Fibroblast of lung (primary cell): ENCODE data around the gene GMPR2.

Experiments used
- EZH2 ChIP-seq: IDR thresholded peaks from 2 replicates; pipeline ENCODE4 v1.5.1; 2012; ENCODE audit warnings: low read length, control low read depth, mild to moderate bottlenecking; ENCODE audit errors: missing control alignments
- TF ChIP-seq, protein P1 (sequence below), 2 donors: IDR thresholded peaks in 1 of 2; conservative IDR thresholded peaks in 1 of 2; 1 replicate in 1 of 2; 2 replicates in 1 of 2; pipeline ENCODE4 v1.5.1; 2011 to 2012; ENCODE audit warnings: low read length in 2 of 2, control low read depth in 1 of 2, inconsistent platforms in 1 of 2, low read depth in 1 of 2, mild to moderate bottlenecking in 1 of 2

DNA sequence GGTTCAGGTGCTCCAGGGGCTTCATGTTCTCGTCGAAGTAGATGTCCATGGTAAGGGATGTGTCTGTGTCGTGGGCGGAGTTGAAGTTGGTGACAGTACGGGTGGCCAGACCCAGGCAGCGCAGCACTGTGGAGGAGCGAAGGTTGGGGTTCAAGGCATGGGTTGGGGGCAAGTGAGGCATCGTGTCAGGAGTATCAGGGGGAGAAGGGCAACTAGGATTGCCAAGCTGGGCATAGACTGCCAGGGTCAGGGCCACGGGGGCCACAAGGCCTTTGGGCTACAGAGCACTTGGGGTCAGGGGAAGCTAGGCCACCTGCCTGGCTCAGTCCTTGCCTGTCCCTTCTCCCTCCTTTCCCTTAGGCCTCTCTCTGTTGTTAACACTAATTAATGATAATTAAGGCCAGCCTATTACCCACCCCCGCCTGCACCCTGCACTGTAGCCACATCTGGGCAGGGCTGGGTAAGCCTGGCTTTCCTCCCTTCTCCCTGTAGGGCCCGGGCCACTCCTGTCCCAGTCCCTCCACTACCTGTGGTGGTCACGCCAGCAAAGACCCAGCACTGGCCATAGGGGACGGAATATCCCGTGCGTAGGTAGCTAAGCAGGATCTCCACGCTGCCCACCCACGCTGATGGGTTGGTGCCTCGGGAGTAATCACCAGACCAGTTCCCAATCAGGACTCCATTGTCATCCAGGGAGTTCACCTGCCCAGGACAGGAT, 26.0 kb downstream of the GMPR2 start:
- TF ChIP-seq, protein P1, sequence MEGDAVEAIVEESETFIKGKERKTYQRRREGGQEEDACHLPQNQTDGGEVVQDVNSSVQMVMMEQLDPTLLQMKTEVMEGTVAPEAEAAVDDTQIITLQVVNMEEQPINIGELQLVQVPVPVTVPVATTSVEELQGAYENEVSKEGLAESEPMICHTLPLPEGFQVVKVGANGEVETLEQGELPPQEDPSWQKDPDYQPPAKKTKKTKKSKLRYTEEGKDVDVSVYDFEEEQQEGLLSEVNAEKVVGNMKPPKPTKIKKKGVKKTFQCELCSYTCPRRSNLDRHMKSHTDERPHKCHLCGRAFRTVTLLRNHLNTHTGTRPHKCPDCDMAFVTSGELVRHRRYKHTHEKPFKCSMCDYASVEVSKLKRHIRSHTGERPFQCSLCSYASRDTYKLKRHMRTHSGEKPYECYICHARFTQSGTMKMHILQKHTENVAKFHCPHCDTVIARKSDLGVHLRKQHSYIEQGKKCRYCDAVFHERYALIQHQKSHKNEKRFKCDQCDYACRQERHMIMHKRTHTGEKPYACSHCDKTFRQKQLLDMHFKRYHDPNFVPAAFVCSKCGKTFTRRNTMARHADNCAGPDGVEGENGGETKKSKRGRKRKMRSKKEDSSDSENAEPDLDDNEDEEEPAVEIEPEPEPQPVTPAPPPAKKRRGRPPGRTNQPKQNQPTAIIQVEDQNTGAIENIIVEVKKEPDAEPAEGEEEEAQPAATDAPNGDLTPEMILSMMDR (conservative IDR thresholded peaks at IDR 0.05 in 1 of 2, IDR thresholded peaks at IDR 0.05 in 1 of 2; ENCODE audit: low read depth in 1 of 2, low read length in 2 of 2): no peak
- no peak for TF ChIP-seq EZH2
